SK-N-MC (cell line): ENCODE results near the gene GNB2.

Experiments
- EZH2 ChIP-seq: fragments of 200-600 bp; sonication (generic); IDR thresholded peaks from one replicate; pipeline ENCODE4 v1.6.1; 2017; ENCODE audit warnings: antibody characterized with exemption
- FOXP2 ChIP-seq: optimal IDR thresholded peaks from 2 replicates; pipeline ENCODE3; 2011; ENCODE audit warnings: mild to moderate bottlenecking, moderate library complexity; ENCODE audit not compliant: insufficient read depth; ENCODE audit errors: extremely low read length, control extremely low read depth
- POLR2AphosphoS5 ChIP-seq: IDR thresholded peaks from 2 replicates; pipeline ENCODE4 v1.6.1; 2012; ENCODE audit warnings: mild to moderate bottlenecking, low read depth, low read length, borderline replicate concordance

GRCh38 chr7:100681491-100682227 lies 8.1 kb downstream of the GNB2 start:
- TF ChIP-seq EZH2 (no peak), POLR2AphosphoS5 (no peak), FOXP2 (no peak)
